Prostate gland (tissue), 2 donors: Measurements from ENCODE around the gene HECW1. TPM values are rescaled to one million over a fixed set of nuclear protein-coding genes. Genes with fewer than 3 reads are reported as not detected.

Source experiments
- DNase-seq: peaks from one replicate; pipeline ENCODE4 v3.0.0-alpha.2; 2019; ENCODE audit warnings: low spot score
- H3K27ac ChIP-seq, 2 donors: fragments of 200-600 bp; sonication (generic); 2 replicates each; pipeline ENCODE4 v1.5.1; 2017 to 2019
- H3K27me3 ChIP-seq: fragments of 200-600 bp; sonication (generic); replicated peaks from 2 replicates; pipeline ENCODE4 v1.5.1; 2019; ENCODE audit not compliant: insufficient read depth
- H3K36me3 ChIP-seq, 2 donors: fragments of 200-600 bp; sonication (generic); 1 replicate in 1 of 2; 2 replicates in 1 of 2; pipeline versions ENCODE4 v1.5.1 to v1.8.1; 2017 to 2019
- H3K4me1 ChIP-seq: fragments of 200-600 bp; sonication (generic); replicated peaks from 2 replicates; pipeline ENCODE4 v1.5.1; 2019
- H3K4me3 ChIP-seq, 2 donors: fragments of 200-600 bp; sonication (generic); 2 replicates each; pipeline ENCODE4 v1.5.1; 2017 to 2019
- H3K9me3 ChIP-seq: fragments of 200-600 bp; sonication (generic); 2 replicates; pipeline ENCODE4 v1.5.1; 2017
- POLR2A ChIP-seq: fragments of 450-650 bp; IDR thresholded peaks from one replicate; pipeline ENCODE4 v1.6.1; 2016; ENCODE audit warnings: antibody characterized with exemption, mild to moderate bottlenecking
- POLR2AphosphoS5 ChIP-seq: sonication (generic); formaldehyde crosslinking; IDR thresholded peaks from one replicate; pipeline ENCODE4 v1.6.1; 2017; ENCODE audit warnings: antibody characterized with exemption
- WGBS: methylation state at CpG from one replicate; pipeline ENCODE4 v1.1.5; 2018; 5-methylcytosine and 5-hydroxymethylcytosine counted together
- intact Hi-C: fragments of 100-400 bp; cut with DNase I; formaldehyde crosslinking; loops from one replicate; pipeline ENCODE4 v1.14.2; 2022
- total RNA-seq, 2 donors: library from RNA; depleted of rRNA; stranded (reverse); fragments of >200 nt; gene quantifications; one replicate each; pipeline ENCODE4 v1.1.0, GENCODE V29; 2016
- TF ChIP-seq, protein P1 (sequence below), 4 experiments: fragments of 200-600 bp in 2 of 4; fragments of 450-650 bp in 2 of 4; sonication (generic) in 2 of 4; IDR thresholded peaks; 1 replicate in 3 of 4; 2 replicates in 1 of 4; pipeline ENCODE4 v1.5.1; 2016 to 2019; ENCODE audit warnings: antibody characterized with exemption in 4 of 4, mild to moderate bottlenecking in 2 of 4, moderate library complexity in 2 of 4

HECW1 gene
- total RNA-seq, 2 donors from 2014 or later = 1.4 to 10.3 TPM

DNA sequence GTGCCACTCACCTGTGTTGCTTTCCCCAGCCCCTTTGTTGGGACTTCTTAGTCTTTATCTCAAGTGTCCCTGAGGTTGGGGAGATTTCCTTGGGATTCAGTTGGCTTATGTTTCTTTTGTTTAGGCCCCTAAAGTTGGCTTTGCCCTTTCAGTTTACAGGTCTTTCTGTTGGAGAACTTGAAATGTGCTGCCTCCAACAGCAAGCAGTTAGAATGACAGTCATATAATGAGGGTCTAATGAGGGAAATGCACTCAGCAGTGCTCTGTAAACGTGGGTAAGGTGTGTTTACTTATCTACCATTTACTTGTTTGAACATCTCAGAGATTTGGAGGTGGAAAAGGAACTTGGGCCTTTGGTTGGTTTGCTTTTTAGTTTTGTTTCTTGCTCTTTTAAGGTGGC lies 279.1 kb downstream of the HECW1 start:
- H3K27ac ChIP-seq = no peak overlapping the region
- H3K4me1 ChIP-seq = no peaks in the 10 kb centered on the region
- no peak for TF ChIP-seq POLR2AphosphoS5
- TF ChIP-seq, protein P1, sequence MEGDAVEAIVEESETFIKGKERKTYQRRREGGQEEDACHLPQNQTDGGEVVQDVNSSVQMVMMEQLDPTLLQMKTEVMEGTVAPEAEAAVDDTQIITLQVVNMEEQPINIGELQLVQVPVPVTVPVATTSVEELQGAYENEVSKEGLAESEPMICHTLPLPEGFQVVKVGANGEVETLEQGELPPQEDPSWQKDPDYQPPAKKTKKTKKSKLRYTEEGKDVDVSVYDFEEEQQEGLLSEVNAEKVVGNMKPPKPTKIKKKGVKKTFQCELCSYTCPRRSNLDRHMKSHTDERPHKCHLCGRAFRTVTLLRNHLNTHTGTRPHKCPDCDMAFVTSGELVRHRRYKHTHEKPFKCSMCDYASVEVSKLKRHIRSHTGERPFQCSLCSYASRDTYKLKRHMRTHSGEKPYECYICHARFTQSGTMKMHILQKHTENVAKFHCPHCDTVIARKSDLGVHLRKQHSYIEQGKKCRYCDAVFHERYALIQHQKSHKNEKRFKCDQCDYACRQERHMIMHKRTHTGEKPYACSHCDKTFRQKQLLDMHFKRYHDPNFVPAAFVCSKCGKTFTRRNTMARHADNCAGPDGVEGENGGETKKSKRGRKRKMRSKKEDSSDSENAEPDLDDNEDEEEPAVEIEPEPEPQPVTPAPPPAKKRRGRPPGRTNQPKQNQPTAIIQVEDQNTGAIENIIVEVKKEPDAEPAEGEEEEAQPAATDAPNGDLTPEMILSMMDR (IDR thresholded peaks at IDR 0.05) = no peak
- no peak for TF ChIP-seq POLR2A
- no peaks in the 10 kb centered on the region for H3K36me3 ChIP-seq
- no peaks in the 10 kb centered on the region for H3K9me3 ChIP-seq
- WGBS = 27% methylated on average over 1 of the region's 1 CpG
- H3K27me3 ChIP-seq = no peaks in the 10 kb centered on the region
- H3K4me3 ChIP-seq = no peak overlapping the region
- DNase-seq = no peak
- intact Hi-C loops = no loop called here

DNA sequence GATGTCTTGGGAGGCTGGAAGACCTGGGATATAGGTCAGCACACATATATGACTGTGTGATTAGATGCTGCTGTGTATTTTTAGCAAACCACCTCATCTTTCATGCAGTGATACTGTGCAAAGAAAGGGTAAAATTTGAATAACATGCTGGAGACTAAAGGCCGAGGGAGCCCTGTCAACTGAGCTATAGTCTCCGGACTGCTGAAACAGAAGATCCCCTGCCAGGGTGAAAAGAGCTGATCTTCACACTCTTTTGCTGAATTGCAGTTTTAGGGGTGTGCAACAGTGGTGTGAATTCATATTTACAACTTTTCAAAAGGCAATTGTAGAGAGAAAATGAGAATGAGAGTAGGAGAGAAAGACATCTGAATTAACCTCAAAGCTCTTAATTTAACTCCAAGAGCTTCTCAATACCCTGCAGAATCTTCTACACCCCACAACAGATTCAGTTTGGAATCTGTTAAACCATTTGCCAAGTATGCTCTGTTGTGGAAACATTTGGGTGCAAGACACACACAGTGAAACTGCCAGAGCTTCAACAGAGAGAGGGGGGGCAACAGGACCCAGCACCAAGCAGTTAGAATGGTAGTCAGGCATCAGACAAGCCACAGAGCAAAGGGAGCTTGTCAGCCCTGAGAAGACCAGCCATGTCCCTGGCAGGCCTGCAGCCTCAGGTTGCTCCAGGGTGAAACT lies 280.3 kb downstream of the HECW1 start:
- Histone ChIP-seq H3K9me3 (no peaks in the 10 kb centered on the region), H3K27me3 (no peaks in the 10 kb centered on the region), H3K27ac (no peak overlapping the region), H3K4me3 (no peak overlapping the region), H3K4me1 (no peaks in the 10 kb centered on the region), H3K36me3 (no peaks in the 10 kb centered on the region)
- no peak for DNase-seq
- intact Hi-C loops = no loop called here
- WGBS = 82% methylated on average over 2 of the region's 2 CpGs
- TF ChIP-seq, protein P1 (IDR thresholded peaks at IDR 0.05) = no peak
- no peak for TF ChIP-seq POLR2A
- no peak for TF ChIP-seq POLR2AphosphoS5

DNA sequence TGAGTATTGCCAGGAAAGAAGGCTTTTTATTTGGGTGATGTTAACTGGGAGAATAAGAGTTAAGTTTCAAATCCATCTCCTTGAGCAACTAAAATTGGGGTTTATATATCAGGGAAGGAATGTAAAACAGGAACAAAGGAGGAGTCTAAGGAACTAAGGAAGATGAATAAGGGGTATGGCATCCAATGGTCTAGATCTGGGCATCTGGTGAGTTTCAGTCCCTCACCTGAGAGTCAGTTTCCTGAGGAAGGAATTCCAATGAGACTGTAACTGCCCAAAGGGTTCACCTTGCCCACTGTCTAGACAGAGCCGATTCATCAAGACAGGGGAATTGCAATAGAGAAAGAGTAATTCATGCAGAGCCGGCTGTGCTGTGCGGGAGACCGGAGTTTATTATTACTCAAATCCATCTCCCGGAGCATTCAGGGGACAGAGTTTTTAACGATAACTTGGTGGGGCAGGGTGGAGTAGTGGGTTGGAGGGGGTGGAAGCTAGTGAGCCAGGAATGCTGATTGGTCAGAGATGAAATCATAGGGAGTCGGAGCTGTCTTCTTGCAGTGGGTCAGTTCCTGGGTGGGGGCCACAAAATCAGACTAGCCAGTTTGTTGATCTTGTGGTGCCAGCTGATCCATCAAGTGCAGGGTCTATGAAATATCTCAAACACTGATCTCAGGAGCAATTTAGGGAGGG lies 282.1 kb downstream of the HECW1 start:
- no peak for DNase-seq
- TF ChIP-seq POLR2AphosphoS5 (no peak), POLR2A (no peak)
- TF ChIP-seq, protein P1 (IDR thresholded peaks at IDR 0.05) = no peak
- H3K27me3 ChIP-seq = no peaks in the 10 kb centered on the region
- 83% methylated on average over 7 of the region's 7 CpGs for WGBS
- no peak overlapping the region for H3K4me3 ChIP-seq
- intact Hi-C loops = no loop called here
- no peaks in the 10 kb centered on the region for H3K9me3 ChIP-seq
- no peak overlapping the region for H3K27ac ChIP-seq
- H3K36me3 ChIP-seq = no peaks in the 10 kb centered on the region
- H3K4me1 ChIP-seq = no peaks in the 10 kb centered on the region

DNA sequence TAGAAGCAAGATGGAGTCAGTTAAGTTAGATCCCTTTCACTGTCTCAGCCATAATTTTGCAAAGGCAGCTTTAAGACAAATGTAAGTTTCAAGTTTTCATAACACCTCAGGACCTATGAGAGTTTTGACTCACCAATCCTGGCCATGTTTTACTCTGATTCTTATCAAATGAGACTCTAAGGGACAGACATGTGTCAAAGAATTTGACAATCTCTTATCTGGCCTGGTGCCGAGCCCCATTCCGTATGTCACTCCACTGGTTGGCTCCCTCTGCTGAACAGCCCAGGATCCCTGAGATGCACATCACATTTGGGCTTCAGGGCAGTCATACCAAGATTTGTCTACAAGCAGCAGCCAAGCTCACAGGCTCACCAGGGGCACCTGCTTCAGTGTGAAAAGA lies 282.9 kb downstream of the HECW1 start:
- H3K27me3 ChIP-seq = no peaks in the 10 kb centered on the region
- DNase-seq = no peak
- H3K4me1 ChIP-seq = no peaks in the 10 kb centered on the region
- H3K9me3 ChIP-seq = no peaks in the 10 kb centered on the region
- 34% methylated on average over 2 of the region's 2 CpGs for WGBS
- H3K27ac ChIP-seq = no peak overlapping the region
- H3K4me3 ChIP-seq = no peak overlapping the region
- no peaks in the 10 kb centered on the region for H3K36me3 ChIP-seq
- TF ChIP-seq POLR2AphosphoS5 (no peak), POLR2A (no peak)
- TF ChIP-seq, protein P1 (IDR thresholded peaks at IDR 0.05) = no peak
- intact Hi-C loops = no loop called here
